Renal cortex interstitium (tissue), 11 donors: ENCODE results near the gene PRDM16. TPM values are rescaled to one million over a fixed set of nuclear protein-coding genes. Genes with fewer than 3 reads are reported as not detected.

Experiments used
- DNase-seq, 11 donors: peaks; one replicate each; pipeline ENCODE4 v3.0.0-alpha.2; 2013; ENCODE audit warnings: low read depth in 9 of 11, low spot score in 4 of 11; ENCODE audit errors: extremely low read depth in 1 of 11
- polyA plus RNA-seq, 3 donors: library from polyadenylated mRNA; unstranded; fragments of 120-200 nt; gene quantifications; one replicate each; pipeline ENCODE4 v1.2.1, GENCODE V29; 2013; ENCODE audit not compliant: insufficient read length in 3 of 3

Gene PRDM16
- polyA plus RNA-seq, 3 donors: 5.8 to 14.6 (median 7.3) TPM

- no peak for DNase-seq
These were observed 38.9 kb upstream of the PRDM16 start for GRCh38 chr1:3029991-3030662.

- no peak for DNase-seq
These were observed 38.2 kb upstream of the PRDM16 start for GRCh38 chr1:3030663-3031381.

GRCh38 chr1:3031401-3032221 lies 37.4 kb upstream of the PRDM16 start:
- no peak for DNase-seq

- no peak for DNase-seq
These were observed 36.5 kb upstream of the PRDM16 start for GRCh38 chr1:3032371-3033039.

- DNase-seq: no peak
These were observed 35.8 kb upstream of the PRDM16 start for GRCh38 chr1:3033040-3033789.

GRCh38 chr1:3033790-3034090 lies 35.3 kb upstream of the PRDM16 start:
- DNase-seq: no peak

GRCh38 chr1:3034162-3034561 lies 34.8 kb upstream of the PRDM16 start:
- DNase-seq: no peak

GRCh38 chr1:3034728-3035562 lies 34.1 kb upstream of the PRDM16 start:
- no peak for DNase-seq

- DNase-seq: no peak
These were observed 33.2 kb upstream of the PRDM16 start for GRCh38 chr1:3035563-3036446.

- no peak for DNase-seq
These were observed 32.3 kb upstream of the PRDM16 start for GRCh38 chr1:3036447-3037280.

- DNase-seq: no peak
These were observed 31.5 kb upstream of the PRDM16 start for GRCh38 chr1:3037281-3038040.

- DNase-seq: no peak
These were observed 30.9 kb upstream of the PRDM16 start for GRCh38 chr1:3038113-3038551.

GRCh38 chr1:3038571-3039181 lies 30.3 kb upstream of the PRDM16 start:
- no peak for DNase-seq

- DNase-seq: no peak
These were observed 29.0 kb upstream of the PRDM16 start for GRCh38 chr1:3040004-3040403.

GRCh38 chr1:3042481-3042880 lies 26.5 kb upstream of the PRDM16 start:
- no peak for DNase-seq
